Uterus (tissue), 4 donors: ENCODE measurements around the gene SLC6A6. TPM values are rescaled to one million over a fixed set of nuclear protein-coding genes. Genes with fewer than 3 reads are reported as not detected.

Source experiments
- DNase-seq, 2 donors: peaks; one replicate each; pipeline ENCODE4 v3.0.0-alpha.2; 2019 to 2020
- H3K27ac ChIP-seq, 2 donors: fragments of 200-600 bp; sonication (generic); 1 replicate in 1 of 2; 2 replicates in 1 of 2; pipeline ENCODE4 v1.5.1; 2016 to 2018
- H3K27me3 ChIP-seq, 2 donors: fragments of 200-600 bp; sonication (generic); one replicate each; pipeline ENCODE4 v1.5.1; 2018 to 2019; ENCODE audit warnings: control low read depth in 1 of 2
- H3K36me3 ChIP-seq, 2 donors: fragments of 200-600 bp; sonication (generic); one replicate each; pipeline ENCODE4 v1.5.1; 2019; ENCODE audit warnings: control low read depth in 1 of 2
- H3K4me1 ChIP-seq, 2 donors: fragments of 200-600 bp; sonication (generic); one replicate each; pipeline ENCODE4 v1.5.1; 2018 to 2019; ENCODE audit warnings: control low read depth in 1 of 2
- H3K4me3 ChIP-seq, 2 donors: fragments of 200-600 bp; sonication (generic); 1 replicate in 1 of 2; 2 replicates in 1 of 2; pipeline ENCODE4 v1.5.1; 2018 to 2019; ENCODE audit warnings: mild to moderate bottlenecking in 1 of 2
- H3K9me3 ChIP-seq, 2 donors: fragments of 200-600 bp; sonication (generic); one replicate each; pipeline ENCODE4 v1.5.1; 2019; ENCODE audit warnings: control low read depth in 1 of 2
- CTCF ChIP-seq, 4 experiments: fragments of 200-600 bp in 2 of 4; fragments of 450-650 bp in 2 of 4; sonication (generic) in 2 of 4; IDR thresholded peaks; one replicate each; pipeline ENCODE4 v1.5.1; 2016 to 2019; ENCODE audit warnings: antibody characterized with exemption in 4 of 4, mild to moderate bottlenecking in 2 of 4, moderate library complexity in 1 of 4
- POLR2A ChIP-seq, 2 donors: fragments of 450-650 bp; IDR thresholded peaks; one replicate each; pipeline ENCODE4 v1.6.1; 2016; ENCODE audit warnings: antibody characterized with exemption in 2 of 2, mild to moderate bottlenecking in 1 of 2, moderate library complexity in 1 of 2
- intact Hi-C: fragments of 100-400 bp; cut with DNase I; formaldehyde crosslinking; loops from one replicate; pipeline ENCODE4 v1.15.1; 2023; ENCODE audit warnings: low total_unique reads
- total RNA-seq, 4 donors: library from RNA; depleted of rRNA in 3 of 4; stranded (reverse); fragments of >200 nt in 3 of 4; gene quantifications; one replicate each; pipeline versions ENCODE4 v1.1.0 to v1.2.4, GENCODE V29; 2014 to 2023
- donor health status: DM: yes; HTN: yes; CAD: no.

SLC6A6 gene
- total RNA-seq, 4 donors from 2014 or later: 15.9 to 37.5 (median 18.0) TPM

DNA sequence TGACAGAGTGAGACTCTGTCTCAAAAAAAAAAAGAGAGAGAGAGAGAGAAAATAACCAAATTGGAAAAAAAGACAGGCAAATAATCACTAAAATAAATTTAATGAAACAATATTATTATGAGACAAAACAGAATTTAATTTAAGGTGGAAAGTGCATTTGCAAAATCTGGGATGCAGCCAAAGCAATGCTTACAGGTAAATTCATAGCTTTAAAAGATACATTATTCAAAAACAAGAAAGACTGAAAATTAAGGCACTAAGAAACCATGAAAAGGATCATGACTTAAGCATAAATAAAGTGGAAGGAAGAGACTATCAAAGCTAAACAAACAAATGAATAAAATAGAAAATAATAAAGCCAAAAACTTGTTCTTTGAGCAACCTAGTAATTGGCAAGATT lies 100.1 kb downstream of the SLC6A6 start:
- Histone ChIP-seq H3K4me3 (no peak overlapping the region), H3K4me1 (no peaks in the 10 kb centered on the region), H3K27ac (no peak overlapping the region), H3K27me3 (no peaks in the 10 kb centered on the region), H3K9me3 (no peaks in the 10 kb centered on the region), H3K36me3 (no peaks in the 10 kb centered on the region)
- no peak for DNase-seq
- TF ChIP-seq POLR2A (IDR thresholded peaks at IDR 0.05): no peak
- TF ChIP-seq CTCF (IDR thresholded peaks at IDR 0.05): no peak
- intact Hi-C loops: no loop called here

- Histone ChIP-seq H3K36me3 (no peaks in the 10 kb centered on the region), H3K27me3 (no peaks in the 10 kb centered on the region), H3K27ac (no peak overlapping the region), H3K9me3 (no peaks in the 10 kb centered on the region), H3K4me3 (no peak overlapping the region), H3K4me1 (no peaks in the 10 kb centered on the region)
- intact Hi-C loops: no loop called here
- no peak for DNase-seq
- TF ChIP-seq CTCF (IDR thresholded peaks at IDR 0.05): no peak
- TF ChIP-seq POLR2A (IDR thresholded peaks at IDR 0.05): no peak
Observed at GRCh38 chr3:14503033-14503705, 100.8 kb downstream of the SLC6A6 start.

DNA sequence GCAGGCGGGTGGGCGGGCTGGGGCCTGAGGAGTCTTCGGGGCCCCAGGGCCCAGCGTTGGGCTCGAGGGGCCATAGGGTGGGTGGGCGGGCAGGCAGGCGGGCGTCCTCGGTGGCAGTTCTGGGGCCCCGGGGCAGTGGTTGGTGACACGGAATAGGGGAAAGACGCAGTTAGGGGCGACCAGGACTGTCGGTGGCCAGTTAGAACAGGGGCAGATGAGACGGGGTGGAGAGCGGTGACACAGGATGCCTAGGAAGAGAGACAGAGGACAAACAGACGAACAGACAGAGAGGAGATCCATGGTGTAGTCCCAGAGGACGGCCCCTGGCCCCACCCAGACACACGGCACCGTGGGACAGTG lies 101.3 kb downstream of the SLC6A6 start:
- no peak for TF ChIP-seq POLR2A (IDR thresholded peaks at IDR 0.05)
- Histone ChIP-seq H3K36me3 (no peaks in the 10 kb centered on the region), H3K4me1 (no peaks in the 10 kb centered on the region), H3K27ac (no peak overlapping the region), H3K4me3 (no peak overlapping the region), H3K27me3 (no peaks in the 10 kb centered on the region), H3K9me3 (no peaks in the 10 kb centered on the region)
- intact Hi-C loops: no loop called here
- DNase-seq: no peak

DNA sequence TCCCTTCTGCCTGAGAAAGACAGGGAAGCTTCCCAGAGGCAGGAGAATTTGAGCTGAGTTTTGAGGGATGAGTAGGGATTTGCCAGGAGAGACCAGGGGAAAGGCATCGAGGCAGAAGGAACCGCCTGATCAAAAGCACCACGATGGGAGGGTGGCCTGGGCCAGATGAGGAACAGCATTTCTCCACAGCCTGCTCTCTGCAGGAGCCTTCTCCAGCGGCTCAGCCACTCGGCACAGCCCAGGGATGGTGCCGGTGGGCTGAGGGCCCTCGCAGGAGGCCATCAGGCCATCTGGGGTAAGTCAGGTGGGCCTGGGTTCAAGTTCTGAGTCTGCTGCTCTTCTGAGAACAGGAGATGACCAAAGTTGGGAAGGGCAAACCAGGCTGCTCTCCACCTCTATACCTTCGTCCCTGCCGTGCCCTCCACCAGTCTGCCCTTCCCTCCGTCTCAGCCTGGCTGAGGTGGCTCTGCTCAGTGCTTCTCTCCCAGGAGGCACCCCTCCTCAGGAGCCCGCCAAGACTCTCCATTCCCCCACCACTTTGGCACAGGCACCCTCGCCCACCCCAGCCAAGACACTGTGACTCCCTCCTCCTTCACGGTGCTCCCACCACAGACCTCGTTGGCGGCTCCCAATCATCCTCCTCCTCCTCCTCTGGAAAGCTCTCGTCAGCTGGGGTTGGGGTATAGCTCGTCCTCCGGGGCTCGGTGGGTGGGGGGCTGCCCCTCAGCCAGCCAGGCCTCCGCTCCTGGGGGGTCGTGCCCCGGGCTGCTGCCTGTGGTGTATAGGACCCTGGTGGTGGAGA lies 102.8 kb downstream of the SLC6A6 start:
- intact Hi-C loops: no loop called here
- Histone ChIP-seq H3K36me3 (no peaks in the 10 kb centered on the region), H3K4me3 (no peak overlapping the region), H3K27me3 (no peaks in the 10 kb centered on the region), H3K27ac (no peak overlapping the region), H3K9me3 (no peaks in the 10 kb centered on the region), H3K4me1 (no peaks in the 10 kb centered on the region)
- peak; percentile 3 to 10 for DNase-seq
- no peak for TF ChIP-seq POLR2A (IDR thresholded peaks at IDR 0.05)
- no peak for TF ChIP-seq CTCF (IDR thresholded peaks at IDR 0.05)

- H3K4me3 ChIP-seq: no peak overlapping the region
- H3K36me3 ChIP-seq: no peaks in the 10 kb centered on the region
- H3K27me3 ChIP-seq: no peaks in the 10 kb centered on the region
- H3K27ac ChIP-seq: no peak overlapping the region
- H3K9me3 ChIP-seq: no peaks in the 10 kb centered on the region
- DNase-seq: peak in 1 of 2 donors; percentile 10
- H3K4me1 ChIP-seq: no peaks in the 10 kb centered on the region
- intact Hi-C loops: no loop called here
- TF ChIP-seq CTCF (IDR thresholded peaks at IDR 0.05) (no peak), POLR2A (IDR thresholded peaks at IDR 0.05) (no peak)
Observed at GRCh38 chr3:14505803-14506500, 103.5 kb downstream of the SLC6A6 start.
